K562 (cell line): ENCODE measurements around the gene UBXN10. TPM values are rescaled to one million over a fixed set of nuclear protein-coding genes. Genes with fewer than 3 reads are reported as not detected.

Experiments used
- CBFA2T2 ChIP-seq: fragments of 450-650 bp; conservative IDR thresholded peaks from 2 replicates; pipeline ENCODE4 v1.6.1; 2017; ENCODE audit warnings: mild to moderate bottlenecking
- CBFA2T3 ChIP-seq: fragments of 450-650 bp; IDR thresholded peaks from 2 replicates; pipeline ENCODE4 v1.6.1; 2017
- CBX3 ChIP-seq, 2 experiments: IDR thresholded peaks; 1 replicate in 1 of 2; 2 replicates in 1 of 2; pipeline ENCODE4 v1.6.1; 2012; ENCODE audit warnings: inconsistent platforms in 2 of 2, low read length in 2 of 2, borderline replicate concordance in 1 of 2, control low read depth in 1 of 2
- DPF2 ChIP-seq: fragments of 450-650 bp; IDR thresholded peaks from 2 replicates; pipeline ENCODE4 v1.6.1; 2016
- GTF2E2 ChIP-seq: fragments of 200-800 bp; sonication (Bioruptor generic); IDR thresholded peaks from 2 replicates; pipeline ENCODE4 v1.6.1; 2016; ENCODE audit warnings: missing genetic modification characterization, missing compliant biosample characterization
- HBP1 ChIP-seq: fragments of 450-650 bp; formaldehyde crosslinking; IDR thresholded peaks from 2 replicates; pipeline ENCODE4 v1.4.0; 2022; ENCODE audit warnings: missing genetic modification characterization
- KLF1 ChIP-seq: fragments of 450-650 bp; IDR thresholded peaks from 2 replicates; pipeline ENCODE4 v1.6.1; 2016; ENCODE audit warnings: missing genetic modification characterization, missing compliant biosample characterization
- KLF13 ChIP-seq: fragments of 450-650 bp; IDR thresholded peaks from 2 replicates; pipeline ENCODE4 v1.6.1; 2016; ENCODE audit warnings: missing genetic modification characterization, low read depth, mild to moderate bottlenecking, missing compliant biosample characterization, moderate library complexity, borderline replicate concordance
- MEIS2 ChIP-seq: fragments of 450-650 bp; IDR thresholded peaks from 2 replicates; pipeline ENCODE4 v1.6.1; 2014; ENCODE audit warnings: mild to moderate bottlenecking; ENCODE audit not compliant: partially characterized antibody
- NR2C1 ChIP-seq, 2 experiments: fragments of 450-650 bp; IDR thresholded peaks; 2 replicates each; pipeline ENCODE4 v1.6.1; 2017; ENCODE audit warnings: mild to moderate bottlenecking in 2 of 2, antibody characterized with exemption in 1 of 2, inconsistent platforms in 1 of 2, missing compliant biosample characterization in 1 of 2, missing genetic modification characterization in 1 of 2
- NRF1 ChIP-seq, 2 experiments: fragments of 450-650 bp; IDR thresholded peaks in 1 of 2; conservative IDR thresholded peaks in 1 of 2; 2 replicates each; pipeline ENCODE4 v1.6.1; 2014; ENCODE audit warnings: mild to moderate bottlenecking in 2 of 2
- NUFIP1 ChIP-seq: fragments of 450-650 bp; IDR thresholded peaks from 2 replicates; pipeline ENCODE4 v1.6.1; 2018; ENCODE audit not compliant: partially characterized antibody
- POLR2AphosphoS2 ChIP-seq: IDR thresholded peaks from 2 replicates; pipeline ENCODE4 v1.6.1; 2012; ENCODE audit warnings: low read length, improper control_type of control experiment
- RNF2 ChIP-seq: sonication (generic); IDR thresholded peaks from 2 replicates; pipeline ENCODE4 v1.6.1; 2016
- SMARCA5 ChIP-seq: fragments of 450-650 bp; IDR thresholded peaks from 2 replicates; pipeline ENCODE4 v1.6.1; 2016
- SMARCE1 ChIP-seq: fragments of 450-650 bp; IDR thresholded peaks from 2 replicates; pipeline ENCODE4 v1.7.1; 2016; ENCODE audit warnings: mild to moderate bottlenecking
- TCF3 ChIP-seq: sonication (generic); formaldehyde crosslinking; IDR thresholded peaks from 2 replicates; pipeline ENCODE4 v1.4.0; 2020; ENCODE audit warnings: mild to moderate bottlenecking, missing genetic modification reagents
- USF1 ChIP-seq: sonication (generic); formaldehyde crosslinking; IDR thresholded peaks from 2 replicates; pipeline ENCODE4 v1.9.0; 2022; ENCODE audit warnings: mild to moderate bottlenecking, missing genetic modification reagents
- ZBTB17 ChIP-seq: fragments of 450-650 bp; formaldehyde crosslinking; IDR thresholded peaks from 2 replicates; pipeline ENCODE4 v1.4.0; 2020; ENCODE audit warnings: mild to moderate bottlenecking
- ZNF512 ChIP-seq: IDR thresholded peaks from 2 replicates; pipeline ENCODE4 v1.6.1; 2016; ENCODE audit warnings: missing genetic modification characterization, missing compliant biosample characterization
- polyA plus RNA-seq, 8 experiments: library from polyadenylated mRNA; depleted of rRNA in 4 of 8; stranded (reverse) in 5 of 8; unstranded in 3 of 8; fragments of >200 nt; fragmentation: Nextera tagmentation in 2 of 8; fragmentation: Illumina TruSeq in 1 of 8; extraction: Ambion mirVana in 2 of 8; extraction: Trizol in 1 of 8; gene quantifications; 2 replicates each; pipeline versions ENCODE4 v1.2.1 to v1.2.3, GENCODE V29; 2011 to 2014; ENCODE audit warnings: inconsistent platforms in 1 of 8, missing spikeins in 1 of 8
- total RNA-seq, 7 experiments: library from RNA; depleted of rRNA in 6 of 7; stranded (reverse); fragments of >200 nt in 6 of 7; fragmentation: Illumina TruSeq in 2 of 7; extraction: Trizol in 2 of 7; gene quantifications; 2 replicates each; pipeline versions ENCODE4 v1.2.1 to v1.2.3, GENCODE V29; 2011 to 2021; ENCODE audit warnings: low replicate concordance in 1 of 7
- TF ChIP-seq, protein P1 (sequence below): fragments of 450-650 bp; formaldehyde crosslinking; IDR thresholded peaks from 2 replicates; pipeline ENCODE4 v1.4.0; 2022; ENCODE audit warnings: missing genetic modification characterization
- TF ChIP-seq, protein P2 (sequence below): fragments of 450-650 bp; IDR thresholded peaks from 2 replicates; pipeline ENCODE4 v1.6.1; 2016

Gene UBXN10
- total and polyA plus RNA-seq, 9 of the 15 experiments (the other 6 are each of a cell fraction or from before 2014, with no cell fraction given), result 10.7 to 17.7 (median 13.6) TPM

DNA sequence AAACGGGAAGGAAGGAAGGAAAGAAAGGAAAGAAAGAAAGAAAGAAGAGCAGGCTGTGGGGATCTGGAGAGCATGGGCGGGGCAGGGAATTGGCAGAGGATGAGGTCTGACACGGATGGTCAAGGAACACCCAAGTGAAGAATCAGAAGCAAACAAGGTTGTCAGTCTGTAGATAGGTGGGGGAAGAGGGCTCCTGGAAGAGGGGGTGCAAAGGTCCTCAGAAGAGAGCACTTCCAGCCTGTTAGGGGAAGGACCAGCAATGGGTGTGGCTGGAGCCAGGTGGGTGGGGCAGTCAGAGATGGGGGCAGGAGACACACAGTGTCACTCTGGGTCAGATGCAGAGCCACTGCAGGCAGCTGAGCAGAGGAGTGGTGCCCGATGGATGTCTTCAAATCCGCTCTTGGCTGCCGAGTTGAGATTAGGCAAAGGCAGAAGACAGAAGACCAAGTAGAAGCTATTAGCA lies 11.5 kb downstream of the UBXN10 start (continued):
- peak; percentile 30 to 38; a peak in 2 of 4 replicates for TF ChIP-seq NRF1 (conservative IDR thresholded peaks at IDR 0.05 in 1 of 2, IDR thresholded peaks at IDR 0.05 in 1 of 2)
- TF ChIP-seq CBX3 (IDR thresholded peaks at IDR 0.05; ENCODE audit: borderline replicate concordance in 1 of 2, low read length in 2 of 2), result no peak; a peak in 1 of 3 replicates
- peak; percentile 87 for TF ChIP-seq CBFA2T2
- TF ChIP-seq DPF2, result peak; percentile 53; the same call in 1 of the 2 replicates
- TF ChIP-seq ZBTB17 (CRISPR knock-in tag), result 0 out of 2 replicates have a peak, but pooled peaks have one; percentile 62
- TF ChIP-seq RNF2, result peak; percentile 46; the same call in 1 of the 2 replicates
- TF ChIP-seq TCF3 (CRISPR knock-in tag), result peak; percentile 81
- TF ChIP-seq MEIS2, result peak; percentile 59
- 0 out of 2 replicates have a peak, but pooled peaks have one; percentile 34 for TF ChIP-seq POLR2AphosphoS2
- no peak for TF ChIP-seq SMARCE1
- peak; percentile 28 for TF ChIP-seq NUFIP1
- TF ChIP-seq SMARCA5, result 0 out of 2 replicates have a peak, but pooled peaks have one; percentile 37
- TF ChIP-seq, protein P1, sequence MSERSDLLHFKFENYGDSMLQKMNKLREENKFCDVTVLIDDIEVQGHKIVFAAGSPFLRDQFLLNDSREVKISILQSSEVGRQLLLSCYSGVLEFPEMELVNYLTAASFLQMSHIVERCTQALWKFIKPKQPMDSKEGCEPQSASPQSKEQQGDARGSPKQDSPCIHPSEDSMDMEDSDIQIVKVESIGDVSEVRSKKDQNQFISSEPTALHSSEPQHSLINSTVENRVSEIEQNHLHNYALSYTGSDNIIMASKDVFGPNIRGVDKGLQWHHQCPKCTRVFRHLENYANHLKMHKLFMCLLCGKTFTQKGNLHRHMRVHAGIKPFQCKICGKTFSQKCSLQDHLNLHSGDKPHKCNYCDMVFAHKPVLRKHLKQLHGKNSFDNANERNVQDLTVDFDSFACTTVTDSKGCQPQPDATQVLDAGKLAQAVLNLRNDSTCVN, result 0 out of 2 replicates have a peak, but pooled peaks have one; percentile 65
- TF ChIP-seq ZNF512 (tag), result peak; percentile 59; the same call in 1 of the 2 replicates
- peak; percentile 66; the same call in 1 of the 2 replicates for TF ChIP-seq KLF13 (tag)
- TF ChIP-seq HBP1 (CRISPR knock-in tag), result peak; percentile 83
- TF ChIP-seq CBFA2T3, result peak; percentile 92
- TF ChIP-seq, protein P2, sequence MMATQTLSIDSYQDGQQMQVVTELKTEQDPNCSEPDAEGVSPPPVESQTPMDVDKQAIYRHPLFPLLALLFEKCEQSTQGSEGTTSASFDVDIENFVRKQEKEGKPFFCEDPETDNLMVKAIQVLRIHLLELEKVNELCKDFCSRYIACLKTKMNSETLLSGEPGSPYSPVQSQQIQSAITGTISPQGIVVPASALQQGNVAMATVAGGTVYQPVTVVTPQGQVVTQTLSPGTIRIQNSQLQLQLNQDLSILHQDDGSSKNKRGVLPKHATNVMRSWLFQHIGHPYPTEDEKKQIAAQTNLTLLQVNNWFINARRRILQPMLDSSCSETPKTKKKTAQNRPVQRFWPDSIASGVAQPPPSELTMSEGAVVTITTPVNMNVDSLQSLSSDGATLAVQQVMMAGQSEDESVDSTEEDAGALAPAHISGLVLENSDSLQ, result peak; percentile 87
- no peak for TF ChIP-seq GTF2E2 (tag)
- peak; percentile 68 for TF ChIP-seq KLF1 (tag)
- TF ChIP-seq USF1 (CRISPR knock-in tag), result no peak
- no peak for TF ChIP-seq NR2C1 (IDR thresholded peaks at IDR 0.05)
- TF ChIP-seq NR2C1 (tag; IDR thresholded peaks at IDR 0.05), result 0 out of 2 replicates have a peak, but pooled peaks have one; percentile 18
